Thyroid gland (tissue), 4 donors: ENCODE data around the gene EPHA5. TPM values are rescaled to one million over a fixed set of nuclear protein-coding genes. Genes with fewer than 3 reads are reported as not detected.

Source experiments
- DNase-seq, 2 donors: peaks; one replicate each; pipeline ENCODE4 v3.0.0-alpha.2; 2019
- H3K27ac ChIP-seq, 3 donors: fragments of 200-600 bp; sonication (generic); 1 replicate in 2 of 3; 2 replicates in 1 of 3; pipeline ENCODE4 v1.5.1; 2016 to 2019; ENCODE audit warnings: mild to moderate bottlenecking in 1 of 3, moderate library complexity in 1 of 3
- H3K27me3 ChIP-seq: fragments of 200-600 bp; sonication (generic); one replicate; pipeline ENCODE4 v1.5.1; 2019
- H3K36me3 ChIP-seq, 2 donors: fragments of 200-600 bp; sonication (generic); one replicate each; pipeline ENCODE4 v1.5.1; 2016 to 2019
- H3K4me1 ChIP-seq, 2 donors: fragments of 200-600 bp; sonication (generic); one replicate each; pipeline ENCODE4 v1.5.1; 2017 to 2019
- H3K4me3 ChIP-seq, 3 donors: fragments of 200-600 bp; sonication (generic); replicated peaks in 1 of 3; 1 replicate in 2 of 3; 2 replicates in 1 of 3; pipeline ENCODE4 v1.5.1; 2016; ENCODE audit warnings: mild to moderate bottlenecking in 1 of 3
- H3K9me3 ChIP-seq: fragments of 200-600 bp; sonication (generic); one replicate; pipeline ENCODE4 v1.5.1; 2017
- CTCF ChIP-seq, 6 experiments: fragments of 200-600 bp in 3 of 6; fragments of 450-650 bp in 3 of 6; sonication (generic) in 3 of 6; IDR thresholded peaks; one replicate each; pipeline ENCODE4 v1.5.1; 2016 to 2019; ENCODE audit warnings: antibody characterized with exemption in 6 of 6, mild to moderate bottlenecking in 2 of 6, inconsistent platforms in 1 of 6, moderate library complexity in 1 of 6
- POLR2A ChIP-seq, 2 donors: fragments of 450-650 bp; IDR thresholded peaks; one replicate each; pipeline ENCODE4 v1.6.1; 2017; ENCODE audit warnings: antibody characterized with exemption in 2 of 2, mild to moderate bottlenecking in 2 of 2, moderate library complexity in 1 of 2
- WGBS, 2 donors: methylation state at CpG; one replicate each; pipeline ENCODE4 v1.1.5; 2017; 5-methylcytosine and 5-hydroxymethylcytosine counted together
- intact Hi-C: fragments of 100-400 bp; cut with DNase I; formaldehyde crosslinking; loops from one replicate; pipeline ENCODE4 v1.15.1; 2023
- total RNA-seq, 4 donors: library from RNA; depleted of rRNA; stranded (reverse); fragments of >200 nt; gene quantifications; one replicate each; pipeline ENCODE4 v1.2.3, GENCODE V29; 2016

EPHA5 gene
- total RNA-seq, 4 donors from 2014 or later = 1.5 to 5.4 (median 4.7) TPM

- no peaks in the 10 kb centered on the region for H3K9me3 ChIP-seq
- TF ChIP-seq CTCF (IDR thresholded peaks at IDR 0.05) = no peak
- no peak for TF ChIP-seq POLR2A (IDR thresholded peaks at IDR 0.05)
- no peak for DNase-seq
- intact Hi-C loops = no loop called here
- H3K4me1 ChIP-seq = no peaks in the 10 kb centered on the region
- WGBS, 2 donors = 62 to 72% methylated on average over 1 of the region's 1 CpG
- H3K36me3 ChIP-seq = no peaks in the 10 kb centered on the region
- no peak overlapping the region for H3K4me3 ChIP-seq
- H3K27ac ChIP-seq = no peak overlapping the region
- no peaks in the 10 kb centered on the region for H3K27me3 ChIP-seq
Observed at GRCh38 chr4:65521666-65522065, 148.6 kb downstream of the EPHA5 start.

GRCh38 chr4:65515646-65516045, 154.6 kb downstream of the EPHA5 start:
- DNase-seq = no peak
- TF ChIP-seq CTCF (IDR thresholded peaks at IDR 0.05) (no peak), POLR2A (IDR thresholded peaks at IDR 0.05) (no peak)
- H3K4me3 ChIP-seq = no peak overlapping the region
- H3K27ac ChIP-seq = no peak overlapping the region
- no peaks in the 10 kb centered on the region for H3K27me3 ChIP-seq
- H3K4me1 ChIP-seq = no peaks in the 10 kb centered on the region
- H3K9me3 ChIP-seq = no peaks in the 10 kb centered on the region
- no peaks in the 10 kb centered on the region for H3K36me3 ChIP-seq
- intact Hi-C loops = no loop called here
- 68 to 80% methylated on average over 2 of the region's 2 CpGs for WGBS, 2 donors

GRCh38 chr4:65510976-65511375, 159.3 kb downstream of the EPHA5 start:
- DNase-seq = no peak
- intact Hi-C loops = no loop called here
- Histone ChIP-seq H3K27ac (no peak overlapping the region), H3K36me3 (no peaks in the 10 kb centered on the region), H3K9me3 (no peaks in the 10 kb centered on the region), H3K4me1 (no peaks in the 10 kb centered on the region), H3K4me3 (no peak overlapping the region), H3K27me3 (no peaks in the 10 kb centered on the region)
- TF ChIP-seq POLR2A (IDR thresholded peaks at IDR 0.05) (no peak), CTCF (IDR thresholded peaks at IDR 0.05) (no peak)
- 80 to 84% methylated on average over 1 of the region's 1 CpG for WGBS, 2 donors

DNA sequence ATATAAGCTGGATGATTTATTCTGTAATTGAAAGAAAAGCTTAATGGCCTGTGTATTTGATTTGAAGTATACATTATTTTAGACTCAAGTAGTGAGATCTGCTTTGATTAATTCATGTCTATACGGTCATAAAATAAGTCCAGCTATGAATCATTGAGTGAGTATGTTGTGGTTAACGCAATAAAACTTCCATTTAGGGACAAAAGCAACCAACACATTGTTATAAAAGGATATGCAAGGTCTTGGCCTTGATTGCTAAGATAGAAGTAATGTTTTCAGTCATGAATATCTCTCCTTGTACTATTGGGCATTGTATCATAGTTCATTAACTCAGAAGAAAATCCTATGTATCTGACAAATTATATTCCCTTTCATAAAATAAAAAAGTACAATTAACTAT, 162.1 kb downstream of the EPHA5 start:
- TF ChIP-seq CTCF (IDR thresholded peaks at IDR 0.05) (no peak), POLR2A (IDR thresholded peaks at IDR 0.05) (no peak)
- no peaks in the 10 kb centered on the region for H3K4me1 ChIP-seq
- 82 to 90% methylated on average over 2 of the region's 2 CpGs for WGBS, 2 donors
- H3K9me3 ChIP-seq = no peaks in the 10 kb centered on the region
- no peaks in the 10 kb centered on the region for H3K36me3 ChIP-seq
- DNase-seq = no peak
- H3K27me3 ChIP-seq = no peaks in the 10 kb centered on the region
- H3K27ac ChIP-seq = no peak overlapping the region
- intact Hi-C loops = no loop called here
- H3K4me3 ChIP-seq = no peak overlapping the region

DNA sequence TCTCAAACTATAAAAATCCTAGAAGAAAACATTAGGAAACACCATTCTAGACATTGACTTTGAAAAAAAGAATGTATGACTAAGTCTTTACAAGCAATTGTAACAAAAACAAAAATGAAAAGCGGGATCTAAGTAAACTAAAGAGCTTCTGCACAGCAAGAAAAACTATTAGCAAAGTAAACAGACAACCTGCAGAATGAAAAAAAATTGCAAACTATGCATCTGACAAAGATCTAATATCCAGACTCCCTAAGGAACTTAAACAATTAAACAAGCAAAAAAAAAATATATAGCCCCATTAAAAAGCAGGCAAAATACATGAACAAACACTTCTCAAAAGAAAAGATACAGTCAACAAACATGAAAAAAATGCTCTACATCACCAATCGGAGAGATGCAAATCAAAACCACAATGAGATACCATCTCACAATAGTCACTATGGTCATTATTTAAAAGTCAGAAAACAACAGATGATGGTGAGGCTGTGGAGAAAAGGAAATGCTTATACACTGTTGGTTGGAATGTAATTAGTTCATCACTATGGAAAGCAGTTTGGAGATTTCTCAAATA, 168.1 kb downstream of the EPHA5 start:
- no peak overlapping the region for H3K4me3 ChIP-seq
- H3K36me3 ChIP-seq = no peaks in the 10 kb centered on the region
- no peak for DNase-seq
- TF ChIP-seq CTCF (IDR thresholded peaks at IDR 0.05) (no peak), POLR2A (IDR thresholded peaks at IDR 0.05) (no peak)
- H3K27ac ChIP-seq = no peak overlapping the region
- intact Hi-C loops = no loop called here
- H3K4me1 ChIP-seq = no peaks in the 10 kb centered on the region
- no peaks in the 10 kb centered on the region for H3K9me3 ChIP-seq
- H3K27me3 ChIP-seq = no peaks in the 10 kb centered on the region
- WGBS, 2 donors = 70 to 72% methylated on average over 2 of the region's 2 CpGs
